H1 (cell line): ENCODE data around the gene MYL5. TPM values are rescaled to one million over a fixed set of nuclear protein-coding genes. Genes with fewer than 3 reads are reported as not detected.

Source experiments
- CTCF ChIA-PET: fragments of 300-600 bp; sonication (Branson Sonifier 250); formaldehyde crosslinking; loops from one replicate; lab custom pipeline; 2021; ENCODE audit not compliant: partially characterized antibody; lab: Charles Lee
- POLR2A ChIA-PET: fragments of 300-600 bp; sonication (Branson Sonifier 250); formaldehyde crosslinking; loops from one replicate; lab custom pipeline; 2021; ENCODE audit warnings: inconsistent platforms; ENCODE audit not compliant: partially characterized antibody; lab: Charles Lee
- DNase-seq, 2 experiments: peaks; one replicate each; pipeline versions ENCODE4 v3.0.0 to v3.0.0-alpha.2; 2010 to 2022; ENCODE audit warnings: low spot score in 2 of 2, low read depth in 1 of 2, mixed read lengths in 1 of 2
- FAIRE-seq: peaks from 2 replicates; lab custom pipeline; 2011; peaks lifted over from hg19 to GRCh38; lab: Jason Lieb, UNC
- H2AFZ ChIP-seq: 2 replicates; pipeline ENCODE4 v1.8.1; 2012; ENCODE audit warnings: low read length, inconsistent platforms
- H2AK5ac ChIP-seq: 2 replicates; pipeline ENCODE4 v1.6.1; 2013; ENCODE audit warnings: low read depth, low read length
- H2BK120ac ChIP-seq: replicated peaks from 2 replicates; pipeline ENCODE3; 2013; ENCODE audit warnings: low read depth, low read length, inconsistent platforms
- H2BK12ac ChIP-seq: 2 replicates; pipeline ENCODE4 v1.6.1; 2013; ENCODE audit warnings: low read depth, low read length
- H2BK15ac ChIP-seq: 2 replicates; pipeline ENCODE4 v1.6.1; 2013; ENCODE audit warnings: low read length
- H2BK20ac ChIP-seq: 2 replicates; pipeline ENCODE4 v1.6.1; 2013; ENCODE audit warnings: low read length
- H2BK5ac ChIP-seq: 2 replicates; pipeline ENCODE4 v1.6.1; 2013; ENCODE audit warnings: low read depth, low read length
- H3K14ac ChIP-seq: 2 replicates; pipeline ENCODE4 v1.6.1; 2013; ENCODE audit warnings: inconsistent platforms; ENCODE audit not compliant: insufficient read length
- H3K18ac ChIP-seq: 2 replicates; pipeline ENCODE4 v1.6.1; 2013; ENCODE audit warnings: low read length; ENCODE audit errors: extremely low read depth
- H3K23ac ChIP-seq: 2 replicates; pipeline ENCODE4 v1.6.1; 2013; ENCODE audit warnings: inconsistent platforms; ENCODE audit not compliant: insufficient read length
- H3K23me2 ChIP-seq: 2 replicates; pipeline ENCODE4 v1.6.1; 2013; ENCODE audit warnings: low read depth, low read length
- H3K27ac ChIP-seq: 2 replicates; pipeline ENCODE4 v1.6.1; 2011; ENCODE audit warnings: low read depth, low read length, inconsistent platforms
- H3K27me3 ChIP-seq, 4 experiments: replicated peaks in 1 of 4; 1 replicate in 1 of 4; 2 replicates in 3 of 4; pipeline versions ENCODE4 v1.6.1 to v1.8.1; 2011 to 2013; ENCODE audit warnings: low read length in 3 of 4, mild to moderate bottlenecking in 3 of 4, inconsistent platforms in 2 of 4, mixed read lengths in 2 of 4, moderate library complexity in 1 of 4; ENCODE audit not compliant: control insufficient read depth in 3 of 4, insufficient read depth in 3 of 4; ENCODE audit errors: extremely low read depth in 1 of 4
- H3K36me3 ChIP-seq, 4 experiments: 2 replicates each; pipeline versions ENCODE4 v1.6.1 to v1.8.1; 2011 to 2013; ENCODE audit warnings: mild to moderate bottlenecking in 4 of 4, low read length in 3 of 4, moderate library complexity in 2 of 4, control low read depth in 1 of 4, inconsistent platforms in 1 of 4; ENCODE audit not compliant: insufficient read depth in 4 of 4, control insufficient read depth in 2 of 4
- H3K4ac ChIP-seq: replicated peaks from 2 replicates; pipeline ENCODE3; 2013; ENCODE audit warnings: low read length, low read depth, mixed read lengths, inconsistent platforms; ENCODE audit not compliant: insufficient read length
- H3K4me1 ChIP-seq, 4 experiments: replicated peaks in 1 of 4; 1 replicate in 1 of 4; 2 replicates in 3 of 4; pipeline versions ENCODE4 v1.6.1 to v1.8.1; 2011 to 2013; ENCODE audit warnings: low read length in 3 of 4, inconsistent platforms in 2 of 4, mixed read lengths in 1 of 4; ENCODE audit not compliant: insufficient read depth in 4 of 4, control insufficient read depth in 3 of 4
- H3K4me2 ChIP-seq, 2 experiments: 2 replicates each; pipeline versions ENCODE4 v1.6.1 to v1.8.1; 2011 to 2013; ENCODE audit warnings: low read depth in 2 of 2, low read length in 2 of 2, control low read depth in 1 of 2, inconsistent platforms in 1 of 2, mild to moderate bottlenecking in 1 of 2; ENCODE audit not compliant: insufficient read depth in 1 of 2
- H3K4me3 ChIP-seq, 4 experiments: fragments of 200-600, 300-600 bp in 1 of 4; sonication (generic), shearing (Covaris generic), sonication (Bioruptor Twin) in 1 of 4; 2 replicates each; pipeline versions ENCODE4 v1.5.1 to v1.8.1; 2011 to 2016; ENCODE audit warnings: low read length in 4 of 4, low read depth in 3 of 4, control low read depth in 2 of 4, inconsistent platforms in 2 of 4, mild to moderate bottlenecking in 2 of 4, mixed read lengths in 1 of 4, moderate library complexity in 1 of 4; ENCODE audit not compliant: insufficient read depth in 2 of 4; ENCODE audit errors: extremely low read depth in 1 of 4
- H3K56ac ChIP-seq: replicated peaks from 2 replicates; pipeline ENCODE3; 2013; ENCODE audit warnings: low read depth, mild to moderate bottlenecking, mixed read lengths, low read length, inconsistent platforms; ENCODE audit not compliant: insufficient read length
- H3K79me1 ChIP-seq: 2 replicates; pipeline ENCODE4 v1.6.1; 2013; ENCODE audit warnings: low read depth, low read length, control low read depth
- H3K79me2 ChIP-seq, 2 experiments: 2 replicates each; pipeline versions ENCODE4 v1.6.1 to v1.8.1; 2012 to 2013; ENCODE audit warnings: low read length in 2 of 2, mild to moderate bottlenecking in 2 of 2, inconsistent platforms in 1 of 2; ENCODE audit not compliant: insufficient read depth in 2 of 2, control insufficient read depth in 1 of 2
- H3K9ac ChIP-seq, 4 experiments: replicated peaks in 1 of 4; 1 replicate in 1 of 4; 2 replicates in 3 of 4; pipeline versions ENCODE4 v1.6.1 to v1.8.1; 2011 to 2013; ENCODE audit warnings: low read depth in 3 of 4, low read length in 3 of 4, control low read depth in 2 of 4, mild to moderate bottlenecking in 2 of 4, moderate library complexity in 2 of 4, inconsistent platforms in 1 of 4; ENCODE audit errors: extremely low read depth in 1 of 4
- H3K9me3 ChIP-seq, 2 experiments: 2 replicates each; pipeline versions ENCODE4 v1.6.1 to v1.8.1; 2012 to 2013; ENCODE audit warnings: mild to moderate bottlenecking in 2 of 2, moderate library complexity in 2 of 2, control low read depth in 1 of 2, inconsistent platforms in 1 of 2, low read depth in 1 of 2, low read length in 1 of 2, mixed read lengths in 1 of 2; ENCODE audit not compliant: insufficient read depth in 2 of 2
- H4K20me1 ChIP-seq, 2 experiments: replicated peaks in 1 of 2; 2 replicates each; pipeline versions ENCODE3 to v1.8.1; 2011 to 2013; ENCODE audit warnings: inconsistent platforms in 2 of 2, low read length in 2 of 2, mild to moderate bottlenecking in 1 of 2; ENCODE audit not compliant: insufficient read depth in 2 of 2, control insufficient read depth in 1 of 2
- H4K5ac ChIP-seq: 2 replicates; pipeline ENCODE4 v1.6.1; 2013; ENCODE audit warnings: low read length, low read depth, mixed read lengths, inconsistent platforms; ENCODE audit not compliant: insufficient read length
- H4K8ac ChIP-seq: 2 replicates; pipeline ENCODE4 v1.8.0; 2013; ENCODE audit warnings: mild to moderate bottlenecking, moderate library complexity, low read length, inconsistent platforms; ENCODE audit not compliant: insufficient read depth; ENCODE audit errors: extremely low read depth
- H4K91ac ChIP-seq: replicated peaks from 2 replicates; pipeline ENCODE3; 2013; ENCODE audit warnings: low read length, mixed read lengths, inconsistent platforms; ENCODE audit not compliant: insufficient read length
- ASH2L ChIP-seq: fragments of 200-600, 300-600 bp; sonication (generic); IDR thresholded peaks from one replicate; pipeline ENCODE4 v1.7.1; 2017; ENCODE audit warnings: low read length
- CBX5 ChIP-seq: fragments of 300-800, 300-1000 bp; sonication (generic); IDR thresholded peaks from 2 replicates; pipeline ENCODE4 v1.7.1; 2016; ENCODE audit warnings: antibody characterized with exemption, low read length, low read depth
- EP300 ChIP-seq, 2 experiments: IDR thresholded peaks; 1 replicate in 1 of 2; 2 replicates in 1 of 2; pipeline ENCODE4 v1.6.1; 2011 to 2012; ENCODE audit warnings: low read depth in 2 of 2, low read length in 2 of 2, mild to moderate bottlenecking in 2 of 2, borderline replicate concordance in 1 of 2, inconsistent platforms in 1 of 2, moderate library complexity in 1 of 2
- JUN ChIP-seq: IDR thresholded peaks from 2 replicates; pipeline ENCODE4 v1.6.1; 2011; ENCODE audit warnings: low read depth, mild to moderate bottlenecking, improper control_type of control experiment, low read length
- KDM4A ChIP-seq: IDR thresholded peaks from one replicate; pipeline ENCODE4 v1.7.1; 2012; ENCODE audit warnings: low read depth, mild to moderate bottlenecking, moderate library complexity, low read length, inconsistent platforms; ENCODE audit not compliant: severe bottlenecking
- POU5F1 ChIP-seq: IDR thresholded peaks from 2 replicates; pipeline ENCODE4 v1.6.1; 2011; ENCODE audit warnings: low read depth, mild to moderate bottlenecking, low read length, moderate library complexity
- SIRT6 ChIP-seq: IDR thresholded peaks from one replicate; pipeline ENCODE4 v1.7.1; 2012; ENCODE audit warnings: low read length, inconsistent platforms
- SP4 ChIP-seq: IDR thresholded peaks from 2 replicates; pipeline ENCODE4 v1.6.1; 2012; ENCODE audit warnings: low read length, inconsistent platforms
- WGBS, 2 experiments: shearing (Covaris generic) in 1 of 2; methylation state at CpG; one replicate each; pipeline versions ENCODE4 v1.1.6 to v1.1.7; 2013 to 2015; ENCODE audit warnings: low lambda C conversion rate in 2 of 2, mixed read lengths in 2 of 2, inconsistent platforms in 1 of 2, low coverage in 1 of 2, missing lambda C conversion rate in 1 of 2; ENCODE audit not compliant: insufficient replicate concordance in 2 of 2, insufficient coverage in 1 of 2, insufficient read length in 1 of 2; ENCODE audit errors: extremely low coverage in 1 of 2, missing lambda C conversion rate in 1 of 2; 5-methylcytosine and 5-hydroxymethylcytosine counted together
- polyA plus RNA-seq, 7 experiments: library from polyadenylated mRNA; depleted of rRNA in 3 of 7; stranded (reverse) in 5 of 7; unstranded in 2 of 7; fragments of >200 nt in 5 of 7; fragments of 200-250 nt in 2 of 7; gene quantifications; 1 replicate in 5 of 7; 2 replicates in 1 of 7; 4 replicates in 1 of 7; pipeline versions ENCODE4 v1.2.1 to v1.2.3, GENCODE V29; 2011 to 2013; ENCODE audit warnings: missing spikeins in 2 of 7, mixed read lengths in 2 of 7
- total RNA-seq: library from RNA; stranded (reverse); fragmentation: NEBNext Ultra II Directional; extraction: Animal tissue kit (Norgen Biotek cat#: 25700); gene quantifications from 2 replicates; pipeline ENCODE4 v1.2.1, GENCODE V29; 2021
- TF ChIP-seq, protein P1 (sequence below): IDR thresholded peaks from 2 replicates; pipeline ENCODE4 v1.6.1; 2012; ENCODE audit warnings: low read length, inconsistent platforms

The MYL5 gene
- total and polyA plus RNA-seq, 2 of the 8 experiments (the other 6 are each of a cell fraction or from before 2014, with no cell fraction given) = 5.7 to 6.8 TPM

- Histone ChIP-seq H3K9me3 (peaks cover 0 to 5% of the 10 kb centered on the region in 2 experiments; a peak in 1 of 4 replicates), H3K56ac (no peak overlapping the region), H3K4me2 (no peak overlapping the region), H3K4ac (no peak overlapping the region), H2BK120ac (no peak overlapping the region), H2AFZ (no peak overlapping the region), H3K36me3 (peaks cover 21 to 37% (median 29%) of the 10 kb centered on the region in 4 experiments), H2BK12ac (no peak overlapping the region), H3K27ac (no peak overlapping the region), H3K4me3 (no peak overlapping the region), H2BK20ac (no peak overlapping the region), H3K79me2 (peaks cover 3 to 27% of the 10 kb centered on the region in 2 experiments; a peak in 2 of 4 replicates), H3K79me1 (peaks cover 10% of the 10 kb centered on the region), H2AK5ac (no peak overlapping the region), H2BK5ac (no peak overlapping the region), H3K23ac (no peak overlapping the region), H3K4me1 (no peaks in the 10 kb centered on the region), H4K91ac (no peak overlapping the region), H3K23me2 (no peaks in the 10 kb centered on the region), H2BK15ac (no peak overlapping the region), H3K27me3 (no peaks in the 10 kb centered on the region), H3K18ac (no peak overlapping the region), H3K14ac (no peak overlapping the region), H4K20me1 (peaks cover 23% of the 10 kb centered on the region in 2 experiments), H4K5ac (no peak overlapping the region), H4K8ac (no peak overlapping the region), H3K9ac (no peak overlapping the region)
- CTCF ChIA-PET = interaction anchor here (1.3 kb wide), 1 partner anchor 10 kb away, joined by 4 read pairs; no protein-coding TSS in a partner anchor
- 96% methylated on average over 25 of the region's 27 CpGs; no CpG with 5 or more reads in 1 of the 2 experiments for WGBS, 2 experiments
- POLR2A ChIA-PET = interaction anchor here (1.0 to 1.2 kb wide), 2 partner anchors 19 to 141 kb away, joined by 3 read pairs; no protein-coding TSS in a partner anchor
- DNase-seq (no peak), FAIRE-seq (no peak)
- no peak for TF ChIP-seq CBX5
- no peak for TF ChIP-seq KDM4A
- TF ChIP-seq SP4 = no peak
- TF ChIP-seq, protein P1, sequence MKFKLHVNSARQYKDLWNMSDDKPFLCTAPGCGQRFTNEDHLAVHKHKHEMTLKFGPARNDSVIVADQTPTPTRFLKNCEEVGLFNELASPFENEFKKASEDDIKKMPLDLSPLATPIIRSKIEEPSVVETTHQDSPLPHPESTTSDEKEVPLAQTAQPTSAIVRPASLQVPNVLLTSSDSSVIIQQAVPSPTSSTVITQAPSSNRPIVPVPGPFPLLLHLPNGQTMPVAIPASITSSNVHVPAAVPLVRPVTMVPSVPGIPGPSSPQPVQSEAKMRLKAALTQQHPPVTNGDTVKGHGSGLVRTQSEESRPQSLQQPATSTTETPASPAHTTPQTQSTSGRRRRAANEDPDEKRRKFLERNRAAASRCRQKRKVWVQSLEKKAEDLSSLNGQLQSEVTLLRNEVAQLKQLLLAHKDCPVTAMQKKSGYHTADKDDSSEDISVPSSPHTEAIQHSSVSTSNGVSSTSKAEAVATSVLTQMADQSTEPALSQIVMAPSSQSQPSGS = no peak
- TF ChIP-seq SIRT6 = no peak
- TF ChIP-seq JUN = no peak
- no peak for TF ChIP-seq EP300 (IDR thresholded peaks at IDR 0.05; ENCODE audit: borderline replicate concordance in 1 of 2, low read depth in 2 of 2, low read length in 2 of 2)
- TF ChIP-seq POU5F1 = no peak
- no peak for TF ChIP-seq ASH2L
Observed at GRCh38 chr4:730511-730910, 56.2 kb downstream of the MYL5 start.
